Measurements from ENCODE around the gene PDZRN3. TPM values are rescaled to one million over a fixed set of nuclear protein-coding genes. Genes with fewer than 3 reads are reported as not detected.

The PDZRN3 gene
- polyA plus RNA-seq, 1 of the 3 experiments (the other 2 are of a cell fraction): 10.3 TPM

DNA sequence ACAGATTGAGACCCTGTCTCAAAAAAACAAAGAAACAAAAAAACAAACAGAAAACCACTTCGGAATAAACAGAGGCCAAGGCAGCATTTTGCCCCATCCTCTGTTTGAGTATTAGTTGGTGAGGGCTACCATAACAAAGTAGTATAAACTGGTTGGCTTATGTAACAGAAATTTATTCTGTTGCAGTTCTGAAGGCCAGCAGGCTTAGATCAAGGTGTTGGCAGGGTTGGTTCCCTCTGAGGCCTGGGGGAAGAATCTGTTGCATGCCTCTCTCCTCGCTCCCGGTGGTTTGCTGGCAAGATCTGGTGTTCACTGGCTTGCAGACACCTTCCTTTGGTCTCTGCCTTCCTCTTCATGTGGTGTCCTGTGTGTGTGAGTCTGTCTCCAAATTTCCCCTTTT lies 261.6 kb downstream of the PDZRN3 start (continued):
- TF ChIP-seq, protein P1, sequence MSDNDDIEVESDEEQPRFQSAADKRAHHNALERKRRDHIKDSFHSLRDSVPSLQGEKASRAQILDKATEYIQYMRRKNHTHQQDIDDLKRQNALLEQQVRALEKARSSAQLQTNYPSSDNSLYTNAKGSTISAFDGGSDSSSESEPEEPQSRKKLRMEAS (IDR thresholded peaks at IDR 0.05; ENCODE audit: low read depth): no peak
- TF ChIP-seq FOSL2 (IDR thresholded peaks at IDR 0.05; ENCODE audit: borderline replicate concordance, low read depth): no peak

DNA sequence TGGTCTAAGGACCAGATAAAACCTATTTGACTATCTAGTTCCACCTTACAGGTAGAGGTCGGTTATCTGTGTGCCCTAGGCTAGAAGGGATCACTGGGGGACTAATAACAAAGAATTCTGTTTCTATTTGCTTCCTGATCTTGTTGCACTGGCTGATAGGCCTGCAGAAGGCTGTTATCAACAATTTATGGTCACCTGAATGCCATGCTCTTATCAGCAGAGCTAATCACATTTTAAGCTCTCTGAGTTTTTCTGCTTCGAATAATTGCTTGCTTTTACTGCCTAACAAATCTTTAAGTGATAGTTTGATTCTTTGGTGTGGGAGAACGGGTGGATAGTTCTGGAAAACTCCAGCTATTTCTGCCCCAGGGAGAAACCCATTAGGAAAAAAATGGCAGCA lies 263.1 kb downstream of the PDZRN3 start:
- POLR2A ChIA-PET: no interaction called here
- peaks cover 0 to 12% of the 10 kb centered on the region in 2 experiments; a peak in 1 of 4 replicates for H3K4me1 ChIP-seq (ENCODE audit: control insufficient read depth in 1 of 2, insufficient read depth in 2 of 2, low read depth in 1 of 2, low read length in 1 of 2)
- H3F3A ChIP-seq (replicated peaks; ENCODE audit: insufficient read depth): no peaks in the 10 kb centered on the region
- H3K9me3 ChIP-seq: no peaks in the 10 kb centered on the region
- no peak overlapping the region for H3K4me3 ChIP-seq (ENCODE audit: low read depth in 2 of 2, low read length in 1 of 2)
- H3K79me2 ChIP-seq (ENCODE audit: insufficient read depth): no peaks in the 10 kb centered on the region
- H2AFZ ChIP-seq (ENCODE audit: low read depth): no peak overlapping the region
- peak overlapping the region in 1 of 2 experiments; percentile 39; a peak in 1 of 4 replicates for H3K27ac ChIP-seq (ENCODE audit: low read depth in 2 of 2, low read length in 1 of 2)
- 11% methylated on average over 3 of the region's 3 CpGs for WGBS (ENCODE audit: low lambda C conversion rate)
- H3K4me2 ChIP-seq: no peak overlapping the region
- H4K20me1 ChIP-seq (ENCODE audit: insufficient read depth): no peaks in the 10 kb centered on the region
- no peak for DNase-seq
- H3K9me2 ChIP-seq: no peaks in the 10 kb centered on the region
- no peak overlapping the region for H3K9ac ChIP-seq
- H3K36me3 ChIP-seq (replicated peaks in 1 of 2; ENCODE audit: control insufficient read depth in 1 of 2, insufficient read depth in 2 of 2, low read length in 1 of 2): no peaks in the 10 kb centered on the region
- CTCF ChIA-PET: interaction anchor here (1.2 kb wide), 1 partner anchor 249 kb away, joined by 3 read pairs; no protein-coding TSS in a partner anchor
- H3K27me3 ChIP-seq (ENCODE audit: insufficient read depth): no peaks in the 10 kb centered on the region
- TF ChIP-seq FOXM1 (IDR thresholded peaks at IDR 0.05; ENCODE audit: low read depth) (no peak), RCOR1 (IDR thresholded peaks at IDR 0.05; ENCODE audit: low read length) (peak; percentile 58), REST (IDR thresholded peaks at IDR 0.05; ENCODE audit: low read depth, low read length) (no peak), TCF12 (IDR thresholded peaks at IDR 0.05) (no peak), EZH2phosphoT487 (IDR thresholded peaks at IDR 0.05; ENCODE audit: borderline replicate concordance, low read depth) (no peak), JUND (IDR thresholded peaks at IDR 0.05) (no peak), TAF1 (IDR thresholded peaks at IDR 0.05; ENCODE audit: borderline replicate concordance, low read depth, low read length) (no peak), RXRA (IDR thresholded peaks at IDR 0.05; ENCODE audit: borderline replicate concordance, low read depth) (no peak), RAD21 (IDR thresholded peaks at IDR 0.05; ENCODE audit: low read length) (no peak), ELF1 (IDR thresholded peaks at IDR 0.05) (no peak), YY1 (IDR thresholded peaks at IDR 0.05; ENCODE audit: low read depth) (no peak), GATA2 (CRISPR knock-in tag; IDR thresholded peaks at IDR 0.05) (peak; percentile 87), NRF1 (IDR thresholded peaks at IDR 0.05; ENCODE audit: low read depth, low read length) (no peak), FOXJ3 (CRISPR knock-in tag; IDR thresholded peaks at IDR 0.05) (peak; percentile 57; the same call in 1 of the 2 replicates), MEF2A (IDR thresholded peaks at IDR 0.05; ENCODE audit: borderline replicate concordance, low read depth) (no peak), IRF3 (IDR thresholded peaks at IDR 0.05; ENCODE audit: low read depth, low read length) (no peak), MXI1 (IDR thresholded peaks at IDR 0.05; ENCODE audit: low read depth, low read length) (no peak), SMC3 (IDR thresholded peaks at IDR 0.05; ENCODE audit: low read depth, low read length) (no peak), SIN3A (IDR thresholded peaks at IDR 0.05; ENCODE audit: borderline replicate concordance, low read depth, low read length) (no peak), FOSL2 (IDR thresholded peaks at IDR 0.05; ENCODE audit: borderline replicate concordance, low read depth) (no peak), EP300 (IDR thresholded peaks at IDR 0.05; ENCODE audit: borderline replicate concordance in 1 of 2, low read depth in 1 of 2, low read length in 1 of 2) (peak in 1 of 2 experiments; percentile 64; a peak in 2 of 4 replicates), GABPA (IDR thresholded peaks at IDR 0.05; ENCODE audit: low read depth) (no peak), TEAD4 (IDR thresholded peaks at IDR 0.05; ENCODE audit: borderline replicate concordance, insufficient read depth) (no peak)
- TF ChIP-seq, protein P2, sequence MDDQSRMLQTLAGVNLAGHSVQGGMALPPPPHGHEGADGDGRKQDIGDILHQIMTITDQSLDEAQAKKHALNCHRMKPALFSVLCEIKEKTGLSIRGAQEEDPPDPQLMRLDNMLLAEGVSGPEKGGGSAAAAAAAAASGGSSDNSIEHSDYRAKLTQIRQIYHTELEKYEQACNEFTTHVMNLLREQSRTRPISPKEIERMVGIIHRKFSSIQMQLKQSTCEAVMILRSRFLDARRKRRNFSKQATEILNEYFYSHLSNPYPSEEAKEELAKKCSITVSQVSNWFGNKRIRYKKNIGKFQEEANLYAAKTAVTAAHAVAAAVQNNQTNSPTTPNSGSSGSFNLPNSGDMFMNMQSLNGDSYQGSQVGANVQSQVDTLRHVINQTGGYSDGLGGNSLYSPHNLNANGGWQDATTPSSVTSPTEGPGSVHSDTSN (IDR thresholded peaks at IDR 0.05): no peak
- TF ChIP-seq, protein P3, sequence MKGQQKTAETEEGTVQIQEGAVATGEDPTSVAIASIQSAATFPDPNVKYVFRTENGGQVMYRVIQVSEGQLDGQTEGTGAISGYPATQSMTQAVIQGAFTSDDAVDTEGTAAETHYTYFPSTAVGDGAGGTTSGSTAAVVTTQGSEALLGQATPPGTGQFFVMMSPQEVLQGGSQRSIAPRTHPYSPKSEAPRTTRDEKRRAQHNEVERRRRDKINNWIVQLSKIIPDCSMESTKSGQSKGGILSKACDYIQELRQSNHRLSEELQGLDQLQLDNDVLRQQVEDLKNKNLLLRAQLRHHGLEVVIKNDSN (IDR thresholded peaks at IDR 0.05; ENCODE audit: borderline replicate concordance, low read depth): no peak

Measured in SK-N-SH (cell line).